Skeletal muscle satellite cell (primary cell): Measurements from ENCODE around the gene DDOST.
A peak's percentile ranks its signal among the peaks of the same experiment; 100 is the strongest.

Experiments used
- H3K27me3 ChIP-seq: 2 replicates; pipeline ENCODE4 v1.7.0; 2013; ENCODE audit warnings: low read length; ENCODE audit not compliant: control insufficient read depth, insufficient read depth
- H3K36me3 ChIP-seq: 2 replicates; pipeline ENCODE4 v1.7.0; 2013; ENCODE audit warnings: mild to moderate bottlenecking, control low read depth, low read length; ENCODE audit not compliant: insufficient read depth
- H3K4me1 ChIP-seq: 2 replicates; pipeline ENCODE4 v1.7.0; 2013; ENCODE audit warnings: low read length; ENCODE audit not compliant: control insufficient read depth, insufficient read depth
- H3K4me2 ChIP-seq: 2 replicates; pipeline ENCODE4 v1.7.0; 2013; ENCODE audit warnings: mild to moderate bottlenecking, low read length
- H3K4me3 ChIP-seq: 2 replicates; pipeline ENCODE4 v1.7.0; 2013; ENCODE audit warnings: low read length
- H3K9ac ChIP-seq: 2 replicates; pipeline ENCODE4 v1.7.0; 2013; ENCODE audit warnings: mild to moderate bottlenecking, low read depth, low read length, moderate library complexity
- H3K9me3 ChIP-seq: replicated peaks from 2 replicates; pipeline ENCODE4 v1.7.0; 2013; ENCODE audit warnings: mild to moderate bottlenecking, control low read depth, low read length

Gene DDOST

GRCh38 chr1:20657024-20657423, 4.1 kb downstream of the DDOST start:
- H3K27me3 ChIP-seq = no peaks in the 10 kb centered on the region
- H3K36me3 ChIP-seq = peaks cover 60% of the 10 kb centered on the region
- no peak overlapping the region for H3K4me3 ChIP-seq
- no peaks in the 10 kb centered on the region for H3K9me3 ChIP-seq
- H3K9ac ChIP-seq = no peak overlapping the region
- H3K4me2 ChIP-seq = no peak overlapping the region
- peaks cover 17% of the 10 kb centered on the region for H3K4me1 ChIP-seq

DNA sequence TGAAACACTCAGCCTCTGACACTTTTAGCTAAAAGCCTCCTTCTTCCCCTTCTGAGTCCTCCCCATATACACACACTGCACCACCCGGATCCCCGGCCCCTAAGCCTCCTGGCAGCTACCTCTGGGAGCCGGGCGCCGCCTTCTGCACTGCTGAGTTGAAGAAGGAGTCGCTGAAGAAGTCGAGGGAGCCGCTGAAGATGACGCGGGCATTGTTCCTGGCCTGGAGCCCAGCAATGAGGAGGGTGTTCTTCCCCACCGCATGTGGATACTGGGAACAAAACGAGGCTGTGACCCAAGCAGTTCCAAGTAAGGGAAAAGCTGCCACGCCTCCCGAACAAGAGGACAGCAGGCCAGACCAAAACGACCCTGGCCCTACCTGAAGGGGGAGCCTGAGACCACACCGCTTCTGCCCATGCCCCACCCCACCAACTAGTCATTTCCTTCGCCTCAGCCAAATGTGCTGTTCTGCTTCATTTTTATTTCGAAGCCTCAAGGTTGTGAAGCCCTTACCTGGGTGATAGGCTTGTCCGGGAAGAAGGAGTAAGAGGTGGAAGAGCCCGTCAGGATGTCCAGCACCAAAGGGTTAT, 7.0 kb downstream of the DDOST start:
- Histone ChIP-seq H3K9me3 (no peaks in the 10 kb centered on the region), H3K9ac (no peak overlapping the region), H3K4me3 (no peak overlapping the region), H3K4me1 (peaks cover under 1% of the 10 kb centered on the region), H3K4me2 (no peak overlapping the region), H3K27me3 (no peaks in the 10 kb centered on the region), H3K36me3 (peaks cover 82% of the 10 kb centered on the region)

- no peak overlapping the region for H3K4me2 ChIP-seq
- no peaks in the 10 kb centered on the region for H3K4me1 ChIP-seq
- no peak overlapping the region for H3K4me3 ChIP-seq
- H3K9me3 ChIP-seq = no peaks in the 10 kb centered on the region
- no peak overlapping the region for H3K9ac ChIP-seq
- H3K27me3 ChIP-seq = no peaks in the 10 kb centered on the region
- H3K36me3 ChIP-seq = peaks cover 87% of the 10 kb centered on the region
These were observed 8.9 kb downstream of the DDOST start for GRCh38 chr1:20652300-20652699.

DNA sequence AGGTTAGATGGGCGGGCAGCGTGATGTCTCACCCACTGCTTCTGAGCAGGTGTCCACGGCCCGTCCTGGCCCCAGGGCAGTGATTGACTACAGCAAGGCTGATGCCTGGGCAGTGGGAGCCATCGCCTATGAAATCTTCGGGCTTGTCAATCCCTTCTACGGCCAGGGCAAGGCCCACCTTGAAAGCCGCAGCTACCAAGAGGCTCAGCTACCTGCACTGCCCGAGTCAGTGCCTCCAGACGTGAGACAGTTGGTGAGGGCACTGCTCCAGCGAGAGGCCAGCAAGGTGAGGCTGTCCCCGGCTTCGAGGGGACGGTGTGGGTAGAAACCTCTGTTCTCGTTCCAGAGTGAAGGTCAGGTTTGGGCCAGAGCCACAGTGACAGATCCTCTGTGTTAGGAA, 12.2 kb downstream of the DDOST start:
- Histone ChIP-seq H3K4me3 (no peak overlapping the region), H3K27me3 (no peaks in the 10 kb centered on the region), H3K9me3 (no peaks in the 10 kb centered on the region), H3K36me3 (peaks cover 74% of the 10 kb centered on the region), H3K4me2 (no peak overlapping the region), H3K9ac (no peak overlapping the region), H3K4me1 (no peaks in the 10 kb centered on the region)

DNA sequence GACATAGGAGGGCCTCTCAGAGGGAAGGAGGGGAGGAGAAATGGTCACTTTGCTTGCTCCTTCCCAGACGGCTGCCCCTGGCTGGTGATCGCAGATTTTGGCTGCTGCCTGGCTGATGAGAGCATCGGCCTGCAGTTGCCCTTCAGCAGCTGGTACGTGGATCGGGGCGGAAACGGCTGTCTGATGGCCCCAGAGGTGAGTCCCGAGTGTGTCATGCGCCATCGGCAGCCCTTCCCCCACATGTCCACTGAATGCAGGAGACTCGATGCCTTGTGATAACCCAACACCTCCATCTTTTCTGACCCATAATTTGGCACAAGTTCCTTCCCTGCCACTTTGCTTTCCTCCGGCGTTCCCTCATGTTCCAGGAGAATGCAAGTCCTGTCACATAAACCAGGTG, 12.7 kb downstream of the DDOST start:
- Histone ChIP-seq H3K4me2 (no peak overlapping the region), H3K4me3 (no peak overlapping the region), H3K9ac (no peak overlapping the region), H3K4me1 (no peaks in the 10 kb centered on the region), H3K36me3 (peaks cover 72% of the 10 kb centered on the region), H3K9me3 (no peaks in the 10 kb centered on the region), H3K27me3 (no peaks in the 10 kb centered on the region)

GRCh38 chr1:20645414-20645813, 15.8 kb downstream of the DDOST start:
- Histone ChIP-seq H3K9ac (no peak overlapping the region), H3K4me2 (no peak overlapping the region), H3K4me3 (no peak overlapping the region), H3K36me3 (peaks cover 71% of the 10 kb centered on the region), H3K27me3 (no peaks in the 10 kb centered on the region), H3K4me1 (no peaks in the 10 kb centered on the region), H3K9me3 (no peaks in the 10 kb centered on the region)

DNA sequence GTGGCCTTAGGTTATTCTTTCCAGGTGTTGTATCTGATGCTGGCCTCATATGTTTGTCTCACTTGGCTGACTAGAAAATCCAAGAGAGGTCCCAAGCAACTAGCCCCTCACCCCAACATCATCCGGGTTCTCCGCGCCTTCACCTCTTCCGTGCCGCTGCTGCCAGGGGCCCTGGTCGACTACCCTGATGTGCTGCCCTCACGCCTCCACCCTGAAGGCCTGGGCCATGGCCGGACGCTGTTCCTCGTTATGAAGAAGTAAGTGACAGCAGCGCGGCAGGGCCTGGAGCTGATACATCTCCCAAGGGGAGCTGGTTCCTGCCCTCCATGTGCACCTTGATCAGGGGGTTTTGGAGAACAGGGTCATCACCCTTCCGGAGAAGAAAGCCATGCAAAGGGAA, 16.8 kb downstream of the DDOST start:
- no peaks in the 10 kb centered on the region for H3K27me3 ChIP-seq
- no peaks in the 10 kb centered on the region for H3K4me1 ChIP-seq
- no peaks in the 10 kb centered on the region for H3K9me3 ChIP-seq
- no peak overlapping the region for H3K9ac ChIP-seq
- H3K4me3 ChIP-seq = no peak overlapping the region
- H3K36me3 ChIP-seq = peaks cover 65% of the 10 kb centered on the region
- H3K4me2 ChIP-seq = no peak overlapping the region

DNA sequence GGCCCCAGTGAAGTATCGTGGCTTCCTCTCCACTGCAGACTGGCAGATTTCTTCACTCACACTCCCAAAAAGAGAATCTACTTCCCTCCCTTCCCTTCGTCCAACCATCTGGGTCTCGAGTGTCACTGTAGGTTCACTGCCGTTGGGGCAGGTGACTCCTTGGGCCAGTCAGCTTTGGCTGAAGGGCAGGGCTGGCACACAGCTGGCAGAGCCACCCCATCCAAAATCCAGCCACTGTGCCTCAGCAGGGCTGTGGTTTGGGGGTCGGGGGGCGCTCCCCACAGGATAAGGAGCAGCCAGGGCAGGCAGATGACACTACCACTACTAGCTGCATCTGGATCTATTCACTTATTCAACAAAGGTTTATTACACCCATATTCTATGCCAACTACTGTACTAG, 18.1 kb downstream of the DDOST start:
- no peak overlapping the region for H3K4me3 ChIP-seq
- no peaks in the 10 kb centered on the region for H3K4me1 ChIP-seq
- no peak overlapping the region for H3K4me2 ChIP-seq
- peaks cover 64% of the 10 kb centered on the region for H3K36me3 ChIP-seq
- H3K27me3 ChIP-seq = no peaks in the 10 kb centered on the region
- no peak overlapping the region for H3K9ac ChIP-seq
- H3K9me3 ChIP-seq = no peaks in the 10 kb centered on the region

DNA sequence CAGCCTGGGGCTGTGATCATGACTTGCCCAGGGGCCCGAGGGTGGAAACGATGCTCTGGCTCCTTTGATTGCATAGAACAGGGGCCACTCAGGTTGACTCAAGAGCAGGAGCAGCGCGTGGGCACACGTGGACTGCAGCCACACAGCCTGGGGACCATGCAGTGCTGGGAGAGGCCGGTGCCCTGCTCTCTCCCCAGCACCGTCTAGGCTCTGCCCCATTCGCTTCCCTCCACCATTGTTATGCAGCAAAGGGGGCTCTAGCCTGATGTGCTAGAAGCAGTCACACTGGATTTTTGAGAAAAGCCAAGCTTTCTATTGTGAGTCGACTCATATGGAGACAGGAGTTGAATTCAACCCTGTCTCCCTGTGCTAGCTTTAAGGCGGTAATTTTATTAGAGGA, 19.2 kb downstream of the DDOST start:
- H3K4me1 ChIP-seq = no peaks in the 10 kb centered on the region
- H3K9me3 ChIP-seq = no peaks in the 10 kb centered on the region
- H3K36me3 ChIP-seq = peaks cover 67% of the 10 kb centered on the region
- no peaks in the 10 kb centered on the region for H3K27me3 ChIP-seq
- H3K4me3 ChIP-seq = no peak overlapping the region
- no peak overlapping the region for H3K9ac ChIP-seq
- no peak overlapping the region for H3K4me2 ChIP-seq

GRCh38 chr1:20640183-20640597, 21.0 kb downstream of the DDOST start:
- H3K27me3 ChIP-seq = no peaks in the 10 kb centered on the region
- H3K36me3 ChIP-seq = peaks cover 59% of the 10 kb centered on the region
- no peak overlapping the region for H3K4me3 ChIP-seq

DNA sequence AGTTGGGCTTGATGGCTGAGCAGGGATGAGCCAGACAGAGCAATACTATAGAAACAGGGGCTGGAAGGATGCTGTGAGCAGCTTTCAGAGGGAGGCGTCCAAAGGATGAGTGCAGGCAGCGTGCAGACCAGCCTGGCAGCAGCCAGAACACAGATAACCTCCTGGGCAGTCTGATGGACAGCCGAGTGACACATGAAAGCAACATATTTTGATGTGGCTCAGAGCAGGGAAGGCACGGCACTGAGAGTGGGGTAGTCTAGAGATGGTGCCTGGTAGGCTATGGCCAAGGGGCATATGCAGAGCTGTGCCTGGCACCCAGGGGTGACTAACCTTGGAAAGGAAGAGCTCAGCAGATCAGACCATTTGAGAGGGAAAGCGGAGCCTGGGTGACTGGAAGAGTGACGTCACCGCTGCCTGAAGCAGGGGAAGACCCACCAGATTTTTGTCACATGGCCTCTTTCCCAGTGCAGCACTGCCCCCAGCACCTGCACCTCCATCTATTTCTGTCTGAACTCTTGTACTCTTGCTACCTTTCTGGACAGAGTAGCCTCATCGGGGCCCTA, 24.3 kb downstream of the DDOST start:
- H3K9ac ChIP-seq = no peak overlapping the region
- no peak overlapping the region for H3K4me2 ChIP-seq
- peaks cover 31% of the 10 kb centered on the region for H3K36me3 ChIP-seq

More at GRCh38 chr1:20640183-20640597, 21.0 kb downstream of the DDOST start:
- Histone ChIP-seq H3K9me3 (no peaks in the 10 kb centered on the region), H3K4me2 (no peak overlapping the region), H3K4me1 (peaks cover 3% of the 10 kb centered on the region), H3K9ac (no peak overlapping the region)

GRCh38 chr1:20634594-20635084, 26.5 kb downstream of the DDOST start:
- H3K9ac ChIP-seq = peak overlapping the region; percentile 98
- peaks cover 20% of the 10 kb centered on the region for H3K36me3 ChIP-seq
- H3K27me3 ChIP-seq = no peaks in the 10 kb centered on the region
- peak overlapping the region; percentile 99 for H3K4me3 ChIP-seq
- peak overlapping the region; percentile 93 for H3K4me2 ChIP-seq
- H3K4me1 ChIP-seq = peaks cover 19% of the 10 kb centered on the region
- H3K9me3 ChIP-seq = no peaks in the 10 kb centered on the region

More for the DNA sequence above, 24.3 kb downstream of the DDOST start:
- H3K9me3 ChIP-seq = no peaks in the 10 kb centered on the region
- no peak overlapping the region for H3K4me3 ChIP-seq
- H3K4me1 ChIP-seq = peaks cover 19% of the 10 kb centered on the region
- no peaks in the 10 kb centered on the region for H3K27me3 ChIP-seq
